GM20431 (cell line): ENCODE data around the gene TIMP4.

ENCODE experiments used
- in situ Hi-C: fragments of 300-500 bp; cut with MseI, MboI; formaldehyde crosslinking; loops from one replicate; pipeline ENCODE4 v1.15.0; 2020; ENCODE audit warnings: low sequenced_read_pairs; ENCODE audit not compliant: unreplicated experiment

Gene TIMP4

GRCh38 chr3:12117473-12117872, 41.2 kb downstream of the TIMP4 start:
- in situ Hi-C loops = no loop called here

GRCh38 chr3:12116870-12117269, 41.8 kb downstream of the TIMP4 start:
- in situ Hi-C loops = no loop called here

- in situ Hi-C loops = no loop called here
Observed at GRCh38 chr3:12115849-12116248, 42.9 kb downstream of the TIMP4 start.

GRCh38 chr3:12115104-12115503, 43.6 kb downstream of the TIMP4 start:
- in situ Hi-C loops = no loop called here

- in situ Hi-C loops = no loop called here
Observed at GRCh38 chr3:12114251-12114650, 44.5 kb downstream of the TIMP4 start.

GRCh38 chr3:12107071-12107713, 51.5 kb downstream of the TIMP4 start:
- in situ Hi-C loops = no loop called here
